PC-9 (cell line): ENCODE measurements around the gene RIPOR2. TPM values are rescaled to one million over a fixed set of nuclear protein-coding genes. Genes with fewer than 3 reads are reported as not detected.

Experiments
- BruUV-seq: library from RNA; stranded (reverse); fragments of 400-500 nt; replicated peaks from 2 replicates; lab custom pipeline; 2021; lab: Mats Ljungman, UMichigan
- CTCF ChIA-PET: fragments of 300-600 bp; sonication (Branson Sonifier 250); formaldehyde crosslinking; loops from one replicate; lab custom pipeline; 2022; ENCODE audit warnings: antibody characterized with exemption; lab: Charles Lee
- POLR2A ChIA-PET: fragments of 300-600 bp; sonication (Branson Sonifier 250); formaldehyde crosslinking; loops from one replicate; lab custom pipeline; 2022; ENCODE audit warnings: antibody characterized with exemption; ENCODE audit not compliant: unreplicated experiment; lab: Charles Lee
- DNase-seq, 2 experiments: peaks; one replicate each; pipeline versions ENCODE4 v3.0.0 to v3.0.0-alpha.2; 2015 to 2022; ENCODE audit warnings: mixed read lengths in 1 of 2
- H2AFZ ChIP-seq: fragments of 200-600 bp; sonication (generic); 2 replicates; pipeline ENCODE4 v1.8.1; 2017; ENCODE audit warnings: antibody characterized with exemption
- H3F3A ChIP-seq: fragments of 200-600 bp; sonication (generic); 2 replicates; pipeline ENCODE4 v1.8.1; 2017; ENCODE audit warnings: antibody characterized with exemption, mild to moderate bottlenecking, low read depth; ENCODE audit not compliant: insufficient read depth
- H3K27ac ChIP-seq: fragments of 200-600 bp; sonication (generic); 2 replicates; pipeline ENCODE4 v1.6.1; 2016; ENCODE audit warnings: mixed run types
- H3K27me3 ChIP-seq: fragments of 200-600 bp; sonication (generic); 2 replicates; pipeline ENCODE4 v1.6.1; 2016; ENCODE audit warnings: low read depth, mixed run types; ENCODE audit not compliant: insufficient read depth
- H3K36me3 ChIP-seq: fragments of 200-600 bp; sonication (generic); 2 replicates; pipeline ENCODE4 v1.6.1; 2016; ENCODE audit warnings: low read depth, mixed run types
- H3K4me1 ChIP-seq: fragments of 200-600 bp; sonication (generic); replicated peaks from 2 replicates; pipeline ENCODE4 v1.6.1; 2016; ENCODE audit warnings: mixed run types; ENCODE audit not compliant: insufficient read depth
- H3K4me2 ChIP-seq: fragments of 200-600 bp; sonication (generic); 2 replicates; pipeline ENCODE4 v1.6.1; 2017; ENCODE audit warnings: mixed run types
- H3K4me3 ChIP-seq: fragments of 200-600 bp; sonication (generic); 2 replicates; pipeline ENCODE4 v1.6.1; 2016; ENCODE audit warnings: mixed run types
- H3K79me2 ChIP-seq: fragments of 200-600 bp; sonication (generic); 2 replicates; pipeline ENCODE4 v1.6.1; 2017; ENCODE audit warnings: low read depth, mixed run types
- H3K9me2 ChIP-seq: fragments of 200-600 bp; sonication (generic); 2 replicates; pipeline ENCODE4 v1.8.1; 2017; ENCODE audit warnings: mild to moderate bottlenecking; ENCODE audit not compliant: insufficient read depth
- H3K9me3 ChIP-seq: fragments of 200-600 bp; sonication (generic); 2 replicates; pipeline ENCODE4 v1.8.1; 2016; ENCODE audit warnings: low read depth; ENCODE audit not compliant: insufficient read depth
- H4K20me1 ChIP-seq: fragments of 200-600 bp; sonication (generic); 2 replicates; pipeline ENCODE4 v1.8.1; 2017; ENCODE audit not compliant: insufficient read depth
- CTCF ChIP-seq: fragments of 200-600 bp; sonication (generic); conservative IDR thresholded peaks from 2 replicates; pipeline ENCODE4 v1.6.1; 2017; ENCODE audit warnings: mixed run types, antibody characterized with exemption, mild to moderate bottlenecking, moderate library complexity
- EZH2 ChIP-seq: fragments of 200-600 bp; sonication (generic); IDR thresholded peaks from 2 replicates; pipeline ENCODE4 v1.8.0; 2017; ENCODE audit warnings: antibody characterized with exemption, low read depth
- intact Hi-C: fragments of 100-400 bp; cut with micrococcal nuclease; formaldehyde crosslinking; loops from one replicate; pipeline ENCODE4 v1.10.0; 2022; ENCODE audit not compliant: unreplicated experiment
- total RNA-seq: library from RNA; stranded (reverse); gene quantifications from 2 replicates; pipeline ENCODE4 v1.2.3, GENCODE V29; 2021

Gene RIPOR2
- total RNA-seq, 1 experiment from 2014 or later, result 0.94 TPM

- BruUV-seq, result no TSS peak
- Histone ChIP-seq H3K27ac (no peak overlapping the region), H2AFZ (no peak overlapping the region), H3K9me2 (no peaks in the 10 kb centered on the region), H3K27me3 (no peaks in the 10 kb centered on the region), H3K9me3 (no peaks in the 10 kb centered on the region; the same call in 1 of the 2 replicates), H3K36me3 (no peaks in the 10 kb centered on the region), H4K20me1 (no peaks in the 10 kb centered on the region), H3K79me2 (no peaks in the 10 kb centered on the region), H3K4me1 (no peaks in the 10 kb centered on the region), H3F3A (no peaks in the 10 kb centered on the region), H3K4me3 (no peak overlapping the region), H3K4me2 (no peak overlapping the region)
- POLR2A ChIA-PET, result no interaction called here
- intact Hi-C loops, result no loop called here
- CTCF ChIA-PET, result interaction anchor here (0.5 to 0.6 kb wide), 2 partner anchors 25 to 188 kb away, joined by 3 to 4 read pairs; no protein-coding TSS in a partner anchor
- no peak for DNase-seq
- TF ChIP-seq EZH2 (no peak), CTCF (no peak; the same call in 1 of the 2 replicates)
Observed at GRCh38 chr6:24829657-24830056, 106.1 kb downstream of the RIPOR2 start.

GRCh38 chr6:24827970-24828369, 107.8 kb downstream of the RIPOR2 start:
- H3K4me3 ChIP-seq, result no peak overlapping the region
- no peak for TF ChIP-seq EZH2
- no peak for TF ChIP-seq CTCF
- H3K4me1 ChIP-seq, result no peaks in the 10 kb centered on the region
- DNase-seq, result no peak
- no TSS peak for BruUV-seq
- no peaks in the 10 kb centered on the region for H3K36me3 ChIP-seq
- no peaks in the 10 kb centered on the region for H3K9me2 ChIP-seq
- no peaks in the 10 kb centered on the region; the same call in 1 of the 2 replicates for H3F3A ChIP-seq
- ChIA-PET CTCF (no interaction called here), POLR2A (no interaction called here)
- no peaks in the 10 kb centered on the region; the same call in 1 of the 2 replicates for H3K9me3 ChIP-seq
- H3K27ac ChIP-seq, result no peak overlapping the region
- no peaks in the 10 kb centered on the region for H4K20me1 ChIP-seq
- no peak overlapping the region for H3K4me2 ChIP-seq
- H3K27me3 ChIP-seq, result no peaks in the 10 kb centered on the region
- no peak overlapping the region for H2AFZ ChIP-seq
- no peaks in the 10 kb centered on the region for H3K79me2 ChIP-seq
- intact Hi-C loops, result no loop called here

GRCh38 chr6:24827162-24827561, 108.6 kb downstream of the RIPOR2 start:
- no peaks in the 10 kb centered on the region for H3K79me2 ChIP-seq
- BruUV-seq, result no TSS peak
- intact Hi-C loops, result no loop called here
- no peaks in the 10 kb centered on the region for H4K20me1 ChIP-seq
- POLR2A ChIA-PET, result no interaction called here
- CTCF ChIA-PET, result no interaction called here
- no peaks in the 10 kb centered on the region for H3K4me1 ChIP-seq
- no peaks in the 10 kb centered on the region for H3K9me2 ChIP-seq
- H3K27me3 ChIP-seq, result no peaks in the 10 kb centered on the region
- H3F3A ChIP-seq, result no peaks in the 10 kb centered on the region; the same call in 1 of the 2 replicates
- no peak overlapping the region for H3K27ac ChIP-seq
- no peak overlapping the region for H3K4me2 ChIP-seq
- no peaks in the 10 kb centered on the region; the same call in 1 of the 2 replicates for H3K9me3 ChIP-seq
- DNase-seq, result no peak
- no peak overlapping the region for H2AFZ ChIP-seq
- no peaks in the 10 kb centered on the region for H3K36me3 ChIP-seq
- H3K4me3 ChIP-seq, result no peak overlapping the region
- TF ChIP-seq CTCF (no peak), EZH2 (no peak)
